Smooth muscle cell of the umbilical artery (primary cell): ENCODE measurements around the gene NRAS. TPM values are rescaled to one million over a fixed set of nuclear protein-coding genes. Genes with fewer than 3 reads are reported as not detected.

Source experiments
- total RNA-seq: library from RNA; depleted of rRNA; stranded (reverse); fragments of >200 nt; gene quantifications from 2 replicates; pipeline ENCODE4 v1.2.3, GENCODE V29; 2014

NRAS gene
- total RNA-seq = 43.4 and 65.5 TPM in 2 replicates

DNA sequence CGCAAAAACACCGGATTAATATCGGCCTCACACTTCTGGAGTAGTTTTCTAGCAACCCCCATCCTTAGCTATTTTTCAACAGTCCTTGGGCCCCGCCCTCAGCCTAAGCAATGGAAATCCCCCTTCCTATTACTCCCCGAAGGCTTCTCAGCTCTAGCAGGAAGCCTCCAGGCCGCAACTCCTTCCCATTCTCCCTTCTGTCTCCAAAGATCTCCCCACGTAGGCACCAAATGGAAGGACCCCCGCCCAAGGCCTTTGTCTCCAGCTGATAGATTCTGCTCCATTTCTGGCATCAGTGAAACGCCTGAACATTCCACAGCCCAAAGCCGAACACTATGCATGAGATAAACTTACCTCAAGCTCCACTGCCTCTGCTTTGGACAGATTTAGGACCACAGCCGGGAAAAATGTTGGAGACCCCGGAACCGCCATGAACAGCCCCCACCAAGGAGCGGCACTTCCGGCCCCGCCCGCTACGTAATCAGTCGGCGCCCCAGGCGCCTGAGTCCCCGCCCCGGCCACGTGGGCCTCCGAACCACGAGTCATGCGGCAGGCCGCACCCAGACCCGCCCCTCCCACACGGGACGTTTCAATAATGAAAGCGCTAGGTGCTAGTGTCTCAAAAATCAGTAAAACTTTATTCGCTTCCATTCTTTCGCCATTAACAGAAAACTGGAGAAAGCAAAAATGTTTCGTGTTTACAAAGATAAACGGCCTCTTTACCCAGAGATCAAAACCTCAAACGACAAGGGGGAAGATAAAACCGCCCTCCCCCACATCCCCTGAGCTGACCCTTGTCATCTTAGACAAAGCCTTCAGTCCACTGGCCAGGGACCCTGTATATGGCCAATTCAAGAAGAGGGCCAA lies at the start of gene NRAS:
Gene NRAS, minus strand, starts transcription at position 468 of the 867 bp plus-strand sequence. CDS start 611 bp downstream, outside the sequence.

DNA sequence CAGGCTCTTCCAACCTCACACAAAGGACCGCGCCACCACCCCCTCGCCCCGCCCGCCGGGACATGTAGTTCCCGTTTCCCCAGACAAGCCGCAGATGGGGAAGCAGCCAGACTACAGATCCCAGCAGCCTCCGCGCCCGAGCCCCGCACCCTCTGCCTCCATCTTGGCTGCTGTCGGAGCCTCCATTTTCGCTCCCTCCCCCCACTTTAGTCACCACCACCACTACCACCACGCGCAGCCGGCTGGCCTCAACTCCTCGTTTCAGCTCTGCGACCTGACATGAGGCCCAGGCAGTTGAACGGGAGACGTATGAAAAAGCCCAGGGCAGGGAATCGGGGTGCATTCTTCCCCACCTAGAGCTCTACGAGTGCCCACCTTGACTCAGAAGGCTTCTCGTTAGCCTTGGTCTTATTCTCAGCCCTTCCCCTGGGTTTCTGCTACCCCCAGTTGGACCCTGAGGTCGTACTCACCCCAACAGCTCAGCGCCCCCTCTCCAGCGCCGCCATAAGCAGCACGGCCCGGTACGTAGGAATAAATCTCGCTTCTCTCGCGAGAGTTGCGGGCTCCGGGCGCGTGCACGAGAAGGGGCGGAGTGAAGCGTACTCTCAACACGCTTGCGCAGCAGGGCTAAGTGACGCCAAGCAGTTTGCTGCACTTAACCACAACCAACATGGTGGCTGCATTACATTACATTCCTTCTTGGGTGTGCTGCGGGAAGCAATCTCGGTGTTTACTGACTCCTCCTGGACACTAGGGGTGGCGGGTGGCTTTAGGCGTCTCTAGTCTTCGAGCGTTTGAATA lies 41.1 kb upstream of the NRAS start, which contains the start of gene CSDE1:
Gene CSDE1, minus strand, starts transcription at position 530 of the 801 bp plus-strand sequence. CDS start 18,094 bp downstream, outside the sequence.

DNA sequence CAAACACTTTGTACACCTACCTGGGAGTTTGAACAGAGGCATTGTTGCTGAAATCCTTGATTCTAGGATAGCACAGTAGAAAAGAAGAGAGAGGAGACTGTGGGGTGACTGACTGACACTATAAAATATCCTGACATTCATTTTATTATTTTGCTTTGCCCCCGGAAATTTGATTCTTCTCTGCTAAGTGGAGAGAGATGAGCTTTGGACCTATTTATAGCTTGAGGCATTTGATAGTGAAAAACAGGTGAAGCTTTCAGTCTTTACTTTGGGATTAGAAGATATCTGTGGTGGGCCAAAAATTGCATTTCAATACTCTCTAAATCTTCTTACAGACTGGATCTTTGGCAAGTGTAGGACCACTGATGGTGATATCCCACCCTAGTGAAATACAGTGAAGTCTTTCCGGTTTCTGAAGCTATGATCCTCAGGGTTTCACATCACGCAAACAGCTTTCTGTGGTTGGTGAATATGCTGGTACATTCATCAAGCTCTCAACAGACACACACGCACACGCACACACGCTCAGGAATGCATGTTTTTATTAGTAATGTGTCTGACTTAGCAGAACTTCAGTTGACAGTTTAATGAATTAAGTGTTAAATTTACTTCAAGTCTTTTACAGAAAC lies 21.0 kb downstream of the NRAS start, which contains the start of gene AMPD1:
Gene AMPD1, minus strand, starts transcription at position 117 of the 629 bp plus-strand sequence. Its CDS starts 75 bp downstream, at position 42.

DNA sequence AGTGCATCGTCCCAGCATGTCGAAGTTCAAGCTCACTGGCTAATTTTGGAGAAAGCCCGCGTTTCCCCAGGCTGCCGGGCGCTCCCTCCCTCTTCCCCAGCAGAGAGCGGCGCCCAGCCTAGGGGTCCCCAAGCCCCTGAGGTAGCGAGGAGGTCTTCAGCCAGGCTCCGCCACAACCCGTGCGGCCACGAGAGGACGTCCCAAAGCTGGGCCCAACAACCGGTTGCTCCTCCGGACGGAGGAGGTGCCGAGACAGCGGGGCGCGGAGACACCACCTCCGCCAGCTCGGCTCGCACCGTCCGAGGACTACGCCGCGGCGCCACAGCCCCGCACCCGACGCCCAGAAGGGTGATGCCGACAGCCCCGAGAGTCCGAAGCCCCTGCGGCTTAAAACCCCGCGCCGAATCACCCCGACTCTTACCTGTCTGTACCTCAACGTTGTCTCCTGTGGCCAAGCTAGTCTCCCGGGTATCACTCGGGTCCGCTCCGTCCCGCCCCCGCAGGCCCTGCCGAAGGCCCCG lies 46.9 kb downstream of the NRAS start, which contains the start of gene DENND2C:
Gene DENND2C, minus strand, starts transcription at position 488 of the 521 bp plus-strand sequence. CDS start 44,065 bp downstream, outside the sequence.

Other genes with a start within 250 kb of the NRAS start
- 27.0 and 43.1 TPM in 2 replicates for gene TRIM33, start 205.6 kb downstream of the NRAS start, total RNA-seq
- 53.4 and 57.9 TPM in 2 replicates for gene BCAS2, start 135.2 kb downstream of the NRAS start, total RNA-seq
- 1.5 and 2.2 TPM in 2 replicates for gene DENND2C, start 46.7 kb downstream of the NRAS start, total RNA-seq
- gene AMPD1, start 21.2 kb downstream of the NRAS start, total RNA-seq = not detected in 2 replicates
- 849 and 1,189 TPM in 2 replicates for gene CSDE1, start 41.2 kb upstream of the NRAS start, total RNA-seq
- 57.0 and 62.7 TPM in 2 replicates for gene SIKE1, start 63.9 kb upstream of the NRAS start, total RNA-seq
- gene SYCP1, start 138.1 kb upstream of the NRAS start, total RNA-seq = not detected in 2 replicates